SW480 (cell line): ENCODE measurements around the gene OMA1.
A peak's percentile ranks its signal among the peaks of the same experiment; 100 is the strongest.
"Not testable (repeated sequence)": the region's sequence is repeated elsewhere in the genome, so short reads cannot be mapped to it uniquely, and the experiment has no call there.

Experiments
- DNase-seq: peaks from one replicate; pipeline ENCODE4 v3.0.0-alpha.2; 2016; ENCODE audit warnings: low spot score

OMA1 gene

DNA sequence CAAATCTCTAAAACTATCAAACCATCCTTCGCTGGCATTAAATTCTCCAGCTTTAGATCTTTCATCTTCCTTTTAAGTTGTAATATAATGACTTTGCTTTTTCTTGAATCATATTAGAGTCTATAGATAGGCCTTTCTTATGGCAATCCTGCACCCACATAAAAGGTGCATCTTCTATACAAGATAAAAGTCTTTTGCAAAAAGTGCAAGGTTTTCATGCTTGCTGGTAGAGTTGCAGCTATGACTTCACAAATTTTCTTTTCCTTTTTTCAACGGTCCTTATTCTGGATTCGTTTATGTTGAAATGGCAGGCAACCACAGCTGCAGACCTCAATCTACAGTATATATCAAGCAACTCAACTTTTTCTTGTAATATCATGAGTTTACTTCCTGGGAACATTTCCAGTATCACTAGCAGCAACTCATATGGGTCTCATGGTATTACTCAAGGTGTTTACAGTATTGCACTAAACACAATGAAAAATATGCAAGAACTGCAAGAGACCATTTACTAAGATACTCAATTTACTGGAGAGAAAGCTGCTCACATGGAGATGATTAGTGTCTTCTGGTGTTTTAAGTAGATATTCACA lies 22.1 kb downstream of the OMA1 start:
- no peak for DNase-seq

DNA sequence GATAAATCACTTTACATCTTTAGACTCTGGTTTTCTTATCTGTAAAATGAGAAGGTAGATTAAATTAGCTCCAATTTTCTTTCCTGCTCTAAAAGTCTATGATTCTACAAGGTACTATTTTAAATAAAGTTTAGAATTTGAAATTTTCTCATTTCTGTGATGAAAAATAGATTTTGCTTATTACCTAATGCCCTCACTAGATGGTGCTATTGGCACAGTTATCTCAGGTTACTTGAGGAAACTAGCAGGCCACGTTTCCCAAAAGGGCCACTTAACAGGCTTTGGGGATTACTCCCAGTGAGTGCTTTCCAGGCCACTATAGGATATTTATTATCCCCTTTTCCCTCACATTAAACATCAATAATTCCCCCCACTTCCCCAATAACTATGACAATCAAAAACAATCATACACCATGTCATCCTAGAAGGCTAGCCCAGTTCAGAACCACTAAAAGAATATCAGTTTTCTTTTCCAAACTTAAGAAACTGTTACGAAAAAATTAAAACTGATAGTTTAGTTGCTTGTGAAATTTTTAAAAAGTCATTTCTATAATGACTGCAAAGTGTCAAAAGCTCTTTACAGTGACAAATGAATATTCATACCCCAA lies 30.6 kb downstream of the OMA1 start:
- peak; percentile 56 for DNase-seq

DNA sequence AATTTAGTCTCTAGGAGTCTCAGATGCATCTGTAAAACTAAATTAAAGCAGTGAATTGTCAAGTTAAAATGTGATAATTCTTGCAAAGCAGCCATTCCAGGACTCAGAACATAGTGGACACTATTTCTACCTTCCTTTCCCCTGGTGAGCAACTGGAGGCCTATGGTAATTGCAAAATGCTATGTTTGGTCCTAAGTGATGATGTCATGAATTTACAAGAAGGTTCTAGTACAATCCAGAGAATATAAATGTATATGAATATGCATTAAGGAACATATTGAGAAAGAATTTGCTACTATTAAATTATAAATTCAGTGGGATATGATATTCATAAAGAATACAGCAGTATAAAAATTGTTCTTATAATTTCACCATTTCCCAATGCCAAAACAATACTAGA lies 32.6 kb downstream of the OMA1 start:
- DNase-seq, result no peak

DNA sequence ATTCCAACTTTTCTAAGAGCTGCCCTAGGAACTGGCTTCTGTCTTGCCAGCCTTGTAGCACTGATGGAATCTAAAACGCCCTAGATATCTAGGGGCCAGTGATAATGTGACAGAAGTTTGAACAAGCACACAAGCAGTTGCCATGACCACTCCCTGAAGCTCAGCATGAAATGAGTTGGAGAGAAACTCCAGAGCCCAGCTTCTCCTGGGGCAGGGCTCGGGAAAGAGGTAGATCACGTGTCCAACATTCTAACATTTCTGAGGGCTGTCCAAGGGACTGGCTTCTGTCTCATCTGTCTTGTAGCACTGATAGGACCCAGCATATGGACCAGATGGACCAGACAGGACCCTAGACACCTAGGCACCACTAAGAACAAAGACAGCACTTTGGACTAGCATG lies 37.9 kb downstream of the OMA1 start:
- DNase-seq, result no peak

DNA sequence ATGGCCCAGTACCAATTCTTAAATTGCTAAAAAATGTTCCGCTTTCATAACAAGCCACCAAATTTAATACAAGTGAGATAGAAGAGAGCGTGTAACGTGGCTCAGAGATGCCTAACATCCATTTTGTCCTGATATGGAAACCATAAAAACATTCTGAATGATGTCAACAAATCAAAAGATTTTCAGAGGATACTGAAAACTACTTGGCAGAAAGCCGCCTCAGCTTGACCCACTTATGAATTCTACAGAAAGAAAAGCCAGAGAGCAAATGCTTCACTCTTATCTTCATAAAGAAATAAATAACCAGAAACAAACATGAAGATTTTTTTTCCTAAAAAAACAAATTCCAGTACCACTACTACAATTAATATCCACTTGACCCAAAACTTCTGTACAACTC lies 41.2 kb downstream of the OMA1 start:
- DNase-seq, result no peak

DNA sequence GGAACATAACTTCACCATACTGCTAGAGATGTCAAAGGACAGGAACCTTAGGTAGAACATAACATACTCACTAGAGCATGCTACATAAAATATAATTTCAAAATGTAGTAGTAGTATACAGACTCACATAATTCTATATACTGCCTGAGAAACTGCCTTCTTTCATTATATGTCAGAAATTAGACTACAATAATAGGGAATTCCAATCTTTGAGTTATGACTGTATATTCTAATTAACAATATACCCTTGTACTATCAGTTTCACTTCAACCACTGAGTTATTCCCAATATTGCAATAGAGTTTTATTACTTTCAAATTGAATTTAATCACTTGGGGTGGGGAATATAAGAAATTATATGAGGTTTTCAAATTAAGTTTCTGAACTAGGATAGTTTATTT lies 44.0 kb downstream of the OMA1 start:
- no peak for DNase-seq

DNA sequence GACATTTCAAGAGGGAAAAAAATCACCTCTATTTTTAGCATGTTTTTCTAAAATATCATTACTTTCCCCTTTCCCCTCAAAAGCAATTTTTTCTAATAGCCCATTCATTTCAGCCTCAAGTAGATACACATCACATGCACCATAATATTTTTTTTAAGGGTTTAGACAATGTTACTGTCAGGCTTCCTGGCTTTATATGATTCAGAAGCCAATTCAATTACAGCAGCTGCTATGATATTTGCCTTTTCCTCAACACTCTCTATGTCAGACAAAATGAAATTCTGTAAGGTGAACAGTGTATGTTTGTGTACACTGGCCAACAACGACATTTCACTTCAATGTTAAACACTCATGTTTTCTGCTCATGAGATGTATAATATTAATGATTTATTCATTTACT lies 46.5 kb downstream of the OMA1 start:
- no peak for DNase-seq

DNA sequence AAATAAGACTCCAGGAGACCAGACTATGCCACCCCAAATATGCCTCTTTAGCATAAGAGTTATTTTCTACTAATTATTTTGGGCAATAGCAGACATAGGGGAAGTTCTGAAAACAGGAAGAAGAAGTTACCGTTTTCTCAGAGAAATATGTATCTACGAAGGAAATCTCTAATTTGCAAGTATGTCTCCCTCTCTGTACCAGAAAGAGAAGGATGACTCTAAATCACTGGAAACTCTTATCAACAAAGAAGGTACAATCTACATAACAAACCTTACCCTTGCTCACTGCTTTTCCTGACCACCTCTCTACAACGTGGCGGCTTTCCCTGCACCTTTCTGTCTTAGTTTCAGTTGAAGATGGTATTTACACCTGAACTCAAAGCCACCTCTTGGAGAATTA lies 49.0 kb downstream of the OMA1 start:
- no peak for DNase-seq

DNA sequence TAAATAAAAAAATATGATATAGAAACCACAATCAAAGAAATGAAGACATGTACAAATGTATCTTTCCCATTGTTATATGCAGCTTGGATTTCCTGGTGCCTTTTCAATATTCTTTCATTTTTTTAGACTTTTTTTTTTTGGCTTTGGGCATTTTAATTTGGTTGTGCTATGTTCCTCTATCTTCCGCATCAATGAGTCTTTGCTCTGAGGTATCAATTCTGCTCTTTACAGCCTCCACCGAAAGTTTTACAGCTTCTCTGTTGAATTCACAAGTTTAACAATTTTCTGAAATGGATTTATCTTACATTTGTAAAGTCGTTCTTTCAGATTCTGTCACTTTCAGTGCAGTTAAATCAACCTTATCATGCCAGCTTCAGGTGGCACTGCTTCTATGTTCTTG lies 50.5 kb downstream of the OMA1 start:
- DNase-seq, result no peak

DNA sequence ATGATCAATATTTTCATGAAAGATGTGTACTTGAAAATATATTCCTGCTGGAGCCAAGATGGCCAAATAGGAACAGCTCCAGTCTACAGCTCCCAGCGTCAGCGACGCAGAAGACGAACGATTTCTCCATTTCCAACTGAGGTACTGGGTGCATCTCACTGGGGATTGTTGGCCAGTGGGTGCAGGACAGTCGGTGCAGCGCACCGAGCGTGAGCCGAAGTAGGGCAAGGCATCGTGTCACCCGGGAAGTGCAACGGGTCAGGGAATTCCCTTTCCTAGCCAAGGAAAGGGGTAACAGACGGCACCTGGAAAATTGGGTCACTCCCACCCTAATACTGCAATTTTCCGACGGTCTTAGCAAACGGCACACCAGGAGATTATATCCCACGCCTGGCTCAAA lies 57.6 kb downstream of the OMA1 start:
- not testable (repeated sequence) for DNase-seq

DNA sequence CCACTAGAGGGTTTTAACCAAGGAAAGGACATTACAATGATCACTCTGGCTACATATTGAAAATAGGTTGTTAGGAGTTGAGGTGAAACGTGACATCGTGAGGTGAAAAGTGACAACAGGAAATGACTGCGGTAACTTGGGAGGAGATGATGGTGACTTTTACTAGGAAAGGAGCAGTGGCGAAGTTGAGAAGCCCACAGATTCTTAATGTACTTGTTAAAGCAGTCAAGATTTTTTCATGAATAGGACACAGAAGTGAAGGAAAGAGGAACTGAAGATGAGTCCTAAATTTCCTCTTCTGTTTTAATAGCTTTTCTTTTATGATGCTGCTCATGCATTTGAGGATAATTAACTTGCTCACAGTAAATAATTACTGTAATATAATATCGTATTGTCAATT lies 59.5 kb downstream of the OMA1 start:
- DNase-seq, result no peak

DNA sequence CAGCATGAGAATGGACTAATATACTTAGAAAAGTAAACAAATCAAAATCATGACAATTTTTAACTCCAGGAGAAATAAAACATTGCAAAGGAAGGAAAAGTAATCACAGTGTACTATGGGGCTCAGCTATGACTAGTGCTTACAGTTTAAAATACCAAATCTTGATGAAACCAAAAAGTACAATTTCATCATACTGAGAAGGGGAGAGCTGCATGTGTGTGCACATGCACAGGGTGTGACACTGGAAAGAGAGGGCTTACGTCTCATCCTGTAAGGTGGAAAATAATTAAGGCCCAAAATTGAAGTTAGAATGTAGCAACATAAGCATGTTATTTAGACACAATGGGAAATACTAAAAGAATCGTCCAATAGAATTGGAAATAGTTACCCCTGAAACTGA lies 64.6 kb downstream of the OMA1 start:
- DNase-seq, result no peak

DNA sequence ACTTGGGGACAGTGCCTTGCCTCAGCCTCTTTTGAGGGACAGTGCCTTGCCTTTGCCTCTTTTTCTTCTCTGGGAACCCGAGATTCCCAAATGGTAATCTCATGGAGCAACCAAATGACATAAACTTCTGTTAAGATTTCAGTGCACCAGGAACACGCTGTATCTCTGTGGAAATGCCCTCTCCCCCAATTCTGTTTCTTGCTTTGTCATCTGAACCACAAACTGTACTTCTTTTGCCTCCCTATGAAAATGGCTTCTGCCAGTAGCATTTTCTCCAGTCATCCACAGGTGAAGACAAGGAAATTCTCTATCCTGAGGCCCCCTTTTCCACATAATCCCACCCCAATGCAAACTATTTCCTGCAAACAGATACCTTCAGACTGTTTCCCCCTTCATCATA lies 66.3 kb downstream of the OMA1 start:
- DNase-seq, result no peak

DNA sequence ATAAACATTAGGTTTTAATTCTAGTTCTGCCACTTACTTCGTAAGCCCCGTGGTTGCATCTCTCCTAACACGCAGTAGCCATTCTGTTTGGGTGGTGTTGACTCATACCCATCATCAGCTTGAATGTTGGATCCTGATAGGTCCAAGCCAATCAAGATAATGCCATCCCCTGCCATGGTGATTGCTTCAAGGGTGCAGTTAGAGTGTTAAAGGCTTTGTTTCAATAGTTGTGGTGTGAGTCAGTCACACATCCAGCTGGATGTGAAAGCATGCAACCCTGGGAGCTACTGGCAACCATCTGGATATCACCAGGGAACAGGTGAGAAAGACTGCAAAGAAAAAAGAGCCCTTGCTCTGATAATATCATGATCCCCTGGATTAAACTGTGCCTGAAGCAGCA lies 69.1 kb downstream of the OMA1 start:
- DNase-seq, result peak; percentile 1

DNA sequence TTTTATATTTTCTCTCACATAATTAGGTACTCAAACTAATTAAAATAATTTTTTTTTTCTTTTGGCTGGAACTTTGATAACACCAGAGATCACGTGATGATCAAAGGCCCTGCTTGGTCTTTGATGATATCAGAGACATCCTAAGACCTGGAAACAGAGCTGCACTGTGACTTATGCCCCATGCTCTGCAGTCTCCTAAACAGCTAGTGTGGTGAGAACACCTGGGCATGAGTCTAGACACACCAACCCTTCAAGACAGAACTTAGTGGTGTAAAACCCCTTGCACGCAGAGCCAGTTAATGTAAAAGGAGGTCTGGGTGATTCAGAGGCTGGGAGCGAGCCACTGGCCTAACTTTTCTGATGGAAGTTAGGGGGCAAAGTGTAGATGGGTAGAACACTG lies 70.3 kb downstream of the OMA1 start:
- no peak for DNase-seq

DNA sequence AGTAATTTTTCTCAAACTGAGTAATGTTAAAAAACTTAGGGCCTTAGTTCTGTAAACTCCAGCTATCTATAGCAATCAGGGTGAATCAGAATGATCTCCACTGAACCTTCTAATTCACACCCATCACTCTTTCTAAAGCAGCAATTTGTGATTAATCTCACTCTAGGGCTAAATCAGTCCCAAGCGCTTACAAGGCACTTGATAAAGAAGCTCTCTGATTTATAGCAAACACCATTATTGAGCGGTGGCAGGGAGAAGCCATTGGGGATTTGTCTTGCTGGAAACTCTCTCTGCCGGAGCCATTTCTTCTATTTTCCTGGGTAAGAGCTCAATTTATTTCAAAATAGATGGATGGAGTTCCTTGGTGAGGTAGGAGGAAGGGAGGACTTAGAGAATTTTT lies 77.0 kb downstream of the OMA1 start:
- no peak for DNase-seq

DNA sequence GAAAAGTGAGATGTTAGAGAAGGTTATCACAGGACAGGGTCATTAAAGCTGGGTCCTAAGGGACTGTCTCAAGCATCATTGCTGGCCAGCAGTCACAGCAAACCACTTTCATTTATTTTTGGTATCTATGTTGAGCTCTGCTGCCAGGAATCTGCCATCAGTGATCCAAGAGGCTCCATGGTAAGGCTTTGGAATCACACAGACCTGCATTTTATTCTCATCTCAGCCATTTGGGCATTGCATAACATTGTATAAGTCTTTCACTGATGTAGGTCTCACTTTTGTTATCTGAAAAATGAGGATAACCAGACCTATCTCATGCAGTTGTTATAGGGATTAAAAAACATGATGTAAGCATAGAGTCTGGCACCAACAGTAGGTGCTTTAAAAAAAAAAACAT lies 77.5 kb downstream of the OMA1 start:
- no peak for DNase-seq

DNA sequence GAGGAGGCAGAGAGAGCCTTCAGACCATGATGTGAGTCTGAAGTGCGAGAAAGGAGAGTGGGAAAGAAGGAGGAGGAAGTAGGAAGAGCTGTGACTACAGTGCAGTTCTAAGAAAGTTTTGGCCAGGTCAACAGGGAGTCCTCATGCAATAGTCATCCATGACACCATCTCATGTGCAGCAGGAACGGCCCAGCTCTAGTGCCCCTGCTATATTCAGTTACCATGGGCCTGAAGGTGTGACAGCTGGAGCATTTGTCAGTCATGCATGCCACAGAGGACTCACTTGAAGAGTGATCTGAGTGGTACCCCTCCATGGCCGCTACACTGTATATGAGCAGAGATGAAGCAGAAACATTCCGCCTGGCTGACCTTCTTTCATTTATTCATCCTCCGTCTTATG lies 77.9 kb downstream of the OMA1 start:
- DNase-seq, result no peak

DNA sequence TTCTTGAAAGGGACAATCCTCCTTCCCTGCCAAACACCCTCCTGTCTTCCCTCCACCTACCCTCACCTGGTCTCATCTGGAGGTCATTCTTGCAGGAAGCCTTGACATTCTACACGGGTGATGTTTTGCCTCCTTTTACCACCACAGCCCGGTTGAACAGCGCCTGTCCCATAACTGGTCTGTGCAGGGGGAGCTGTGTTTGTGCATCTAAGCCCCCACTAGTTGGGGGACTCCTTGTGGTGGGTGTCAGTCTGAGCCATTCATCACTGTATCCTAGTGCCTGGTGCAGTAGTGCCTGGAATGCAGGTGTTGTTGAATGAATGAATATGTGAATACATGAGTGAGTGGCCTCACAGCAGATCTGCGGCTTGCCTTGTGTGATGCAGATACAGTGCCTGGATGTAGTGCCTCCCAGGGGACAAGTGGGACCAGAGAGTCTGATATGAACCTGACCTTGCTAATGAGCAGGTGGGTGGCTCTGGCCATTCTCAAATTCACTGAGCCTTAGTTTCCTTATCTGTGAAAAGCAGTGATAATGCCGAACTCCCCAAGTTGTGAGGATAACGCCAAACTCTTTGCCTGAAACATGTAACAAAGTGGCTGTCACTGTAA lies 79.8 kb downstream of the OMA1 start:
- DNase-seq, result no peak

DNA sequence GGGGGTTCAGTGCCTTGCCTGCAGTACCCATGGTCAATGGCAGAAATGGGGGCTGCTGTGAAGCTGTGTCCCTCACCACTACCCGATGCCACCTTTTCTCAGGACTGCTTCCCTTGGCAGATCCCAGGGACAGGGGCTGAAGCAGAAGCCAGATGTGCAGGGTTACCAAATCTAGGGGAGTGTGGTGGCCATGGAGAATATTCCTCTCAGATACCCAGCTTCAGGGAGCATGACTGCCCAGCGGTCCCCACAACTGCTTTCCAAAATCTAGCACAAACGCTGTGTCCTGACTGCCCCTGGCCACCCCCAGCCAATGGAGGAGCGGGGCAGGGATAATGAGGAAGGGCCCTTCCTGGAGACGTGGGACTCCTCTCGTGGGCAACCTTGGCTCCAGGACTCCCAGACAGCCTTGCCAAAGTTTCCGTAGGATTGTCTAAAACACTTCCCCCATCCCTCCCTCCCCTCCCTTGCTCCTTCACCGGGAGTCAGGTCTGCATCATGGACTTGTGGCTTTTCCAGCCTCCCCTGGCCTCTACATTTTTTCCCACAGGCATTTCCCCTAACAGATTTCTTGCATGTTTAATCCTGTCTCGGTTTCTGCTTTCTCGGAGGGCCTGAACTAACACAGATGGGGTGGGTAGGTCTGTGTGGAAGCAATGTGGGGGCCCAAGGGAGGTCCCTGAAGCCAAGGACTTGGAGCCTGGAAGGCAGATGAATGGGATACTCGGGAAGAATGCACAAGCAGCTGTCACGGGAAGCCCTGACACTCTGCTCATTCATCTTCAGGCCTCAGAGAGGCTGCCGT lies 80.5 kb downstream of the OMA1 start:
- no peak for DNase-seq

DNA sequence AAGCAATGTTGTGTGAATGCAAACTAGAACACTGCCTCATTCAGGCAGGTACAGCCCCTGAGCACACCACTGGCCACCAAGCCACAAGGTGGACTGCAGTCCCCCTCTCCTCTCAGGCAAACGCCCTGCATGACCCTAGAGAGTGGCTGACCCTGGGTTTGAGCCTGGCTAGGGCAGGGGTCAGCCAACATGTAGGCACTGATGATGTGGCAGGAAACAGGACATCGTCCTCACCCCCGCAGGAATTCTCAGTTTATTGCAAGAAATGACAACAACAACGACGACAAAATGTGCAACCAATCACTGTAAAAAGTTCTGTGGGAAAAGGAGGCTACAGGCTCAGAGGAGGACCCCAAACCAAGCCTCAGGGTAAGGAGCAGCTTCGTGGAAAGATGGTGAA lies 81.3 kb downstream of the OMA1 start:
- DNase-seq, result no peak

DNA sequence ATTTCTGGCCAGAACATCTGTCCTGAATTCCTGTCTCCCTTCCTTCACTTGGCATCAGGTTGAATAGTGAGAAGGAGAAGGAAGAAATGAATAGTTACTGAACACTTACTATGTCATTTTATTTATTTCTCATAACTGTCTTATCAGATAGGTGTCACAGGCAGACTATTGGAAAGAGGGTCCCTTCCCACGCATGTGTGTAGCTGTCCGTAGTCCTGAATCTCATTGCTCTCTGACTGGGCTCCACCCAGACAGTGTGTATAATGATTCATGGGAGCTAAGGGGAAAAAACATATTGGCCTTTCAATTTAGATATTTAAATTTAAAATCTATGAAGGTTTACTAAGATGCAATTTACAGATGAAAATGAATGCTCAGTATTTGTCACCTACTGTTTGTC lies 86.1 kb downstream of the OMA1 start:
- DNase-seq, result peak; percentile 9

DNA sequence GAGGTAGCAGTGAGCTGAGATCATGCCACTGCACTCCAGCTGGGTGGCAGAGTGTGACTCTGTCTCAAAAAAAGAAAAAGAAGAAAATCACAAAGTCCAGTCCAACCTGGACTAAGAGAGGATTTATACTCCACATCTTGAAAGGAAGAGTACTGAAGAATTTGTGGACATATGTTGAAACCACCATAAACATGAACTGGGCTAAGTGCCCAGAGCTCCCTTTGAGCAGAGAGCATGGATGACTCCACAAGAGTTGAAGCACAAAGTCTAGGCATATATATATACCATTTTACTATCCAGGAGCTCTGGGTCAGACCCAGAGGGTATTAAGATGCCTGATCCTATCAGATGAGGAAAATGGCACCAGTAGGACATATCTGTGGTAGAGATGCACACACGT lies 86.6 kb downstream of the OMA1 start:
- no peak for DNase-seq
